BJ (cell line): ENCODE data around the gene NPAS2. TPM values are rescaled to one million over a fixed set of nuclear protein-coding genes. Genes with fewer than 3 reads are reported as not detected.

Experiments
- CTCF ChIA-PET: fragments of 350-600 bp; formaldehyde crosslinking; extraction: SDS; loops from one replicate; lab custom pipeline; 2021; ENCODE audit warnings: antibody characterized with exemption, inconsistent platforms; lab: Yijun Ruan, JAX
- POLR2A ChIA-PET: fragments of 300-600 bp; sonication (Branson Sonifier 250); formaldehyde crosslinking; extraction: SDS; loops from one replicate; lab custom pipeline; 2021; ENCODE audit warnings: antibody characterized with exemption; lab: Charles Lee
- DNase-seq: peaks from one replicate; pipeline ENCODE4 v3.0.0-alpha.2; 2011; ENCODE audit warnings: low read depth
- H3K27me3 ChIP-seq: 2 replicates; pipeline ENCODE4 v1.6.0; 2011; ENCODE audit warnings: low read length; ENCODE audit not compliant: control insufficient read depth, insufficient read depth
- H3K36me3 ChIP-seq: 2 replicates; pipeline ENCODE4 v1.5.1; 2011; ENCODE audit warnings: low read length; ENCODE audit not compliant: control insufficient read depth, insufficient read depth
- H3K4me3 ChIP-seq: 2 replicates; pipeline ENCODE4 v1.5.1; 2011; ENCODE audit warnings: low read depth, mild to moderate bottlenecking, control low read depth, low read length
- polyA plus RNA-seq: library from polyadenylated mRNA; depleted of rRNA; stranded (reverse); fragments of >200 nt; gene quantifications from 2 replicates; pipeline ENCODE4 v1.2.3, GENCODE V29; 2011
- TF ChIP-seq, protein P1 (sequence below): IDR thresholded peaks from 2 replicates; pipeline ENCODE4 v1.5.1; 2011; ENCODE audit warnings: low read depth, mild to moderate bottlenecking, control low read depth, inconsistent platforms, low read length, moderate library complexity; ENCODE audit not compliant: insufficient read depth

The NPAS2 gene
- polyA plus RNA-seq, 1 experiment, result 13.1 TPM

DNA sequence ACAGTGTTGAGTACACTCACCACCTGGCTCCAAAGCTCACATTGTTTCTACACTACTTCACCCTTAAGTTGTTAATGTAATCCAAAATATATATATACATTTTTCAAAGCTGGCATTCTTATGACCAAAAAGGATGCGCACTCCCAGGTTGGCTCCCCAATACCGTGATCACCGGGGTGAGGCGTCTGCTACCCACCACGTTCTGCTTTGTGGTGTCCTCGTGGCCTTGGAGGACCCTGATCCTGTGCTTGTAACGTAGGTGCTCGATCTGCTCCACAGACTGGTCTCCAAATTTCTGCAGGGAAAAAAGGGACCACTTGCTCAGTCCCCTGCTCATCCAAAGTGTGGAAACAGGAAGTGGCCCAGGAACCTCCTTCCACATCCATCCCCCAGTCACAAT lies 207.9 kb downstream of the NPAS2 start:
- TF ChIP-seq, protein P1, sequence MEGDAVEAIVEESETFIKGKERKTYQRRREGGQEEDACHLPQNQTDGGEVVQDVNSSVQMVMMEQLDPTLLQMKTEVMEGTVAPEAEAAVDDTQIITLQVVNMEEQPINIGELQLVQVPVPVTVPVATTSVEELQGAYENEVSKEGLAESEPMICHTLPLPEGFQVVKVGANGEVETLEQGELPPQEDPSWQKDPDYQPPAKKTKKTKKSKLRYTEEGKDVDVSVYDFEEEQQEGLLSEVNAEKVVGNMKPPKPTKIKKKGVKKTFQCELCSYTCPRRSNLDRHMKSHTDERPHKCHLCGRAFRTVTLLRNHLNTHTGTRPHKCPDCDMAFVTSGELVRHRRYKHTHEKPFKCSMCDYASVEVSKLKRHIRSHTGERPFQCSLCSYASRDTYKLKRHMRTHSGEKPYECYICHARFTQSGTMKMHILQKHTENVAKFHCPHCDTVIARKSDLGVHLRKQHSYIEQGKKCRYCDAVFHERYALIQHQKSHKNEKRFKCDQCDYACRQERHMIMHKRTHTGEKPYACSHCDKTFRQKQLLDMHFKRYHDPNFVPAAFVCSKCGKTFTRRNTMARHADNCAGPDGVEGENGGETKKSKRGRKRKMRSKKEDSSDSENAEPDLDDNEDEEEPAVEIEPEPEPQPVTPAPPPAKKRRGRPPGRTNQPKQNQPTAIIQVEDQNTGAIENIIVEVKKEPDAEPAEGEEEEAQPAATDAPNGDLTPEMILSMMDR, result no peak
- Histone ChIP-seq H3K36me3 (peaks cover 1% of the 10 kb centered on the region; the same call in 1 of the 2 replicates), H3K4me3 (no peak overlapping the region), H3K27me3 (no peaks in the 10 kb centered on the region)
- no peak for DNase-seq
- ChIA-PET POLR2A (no interaction called here), CTCF (interaction anchor here (1.0 to 6.6 kb wide), 6 partner anchors 8 to 178 kb away, joined by 3 to 36 read pairs (median 8); no protein-coding TSS in a partner anchor)

DNA sequence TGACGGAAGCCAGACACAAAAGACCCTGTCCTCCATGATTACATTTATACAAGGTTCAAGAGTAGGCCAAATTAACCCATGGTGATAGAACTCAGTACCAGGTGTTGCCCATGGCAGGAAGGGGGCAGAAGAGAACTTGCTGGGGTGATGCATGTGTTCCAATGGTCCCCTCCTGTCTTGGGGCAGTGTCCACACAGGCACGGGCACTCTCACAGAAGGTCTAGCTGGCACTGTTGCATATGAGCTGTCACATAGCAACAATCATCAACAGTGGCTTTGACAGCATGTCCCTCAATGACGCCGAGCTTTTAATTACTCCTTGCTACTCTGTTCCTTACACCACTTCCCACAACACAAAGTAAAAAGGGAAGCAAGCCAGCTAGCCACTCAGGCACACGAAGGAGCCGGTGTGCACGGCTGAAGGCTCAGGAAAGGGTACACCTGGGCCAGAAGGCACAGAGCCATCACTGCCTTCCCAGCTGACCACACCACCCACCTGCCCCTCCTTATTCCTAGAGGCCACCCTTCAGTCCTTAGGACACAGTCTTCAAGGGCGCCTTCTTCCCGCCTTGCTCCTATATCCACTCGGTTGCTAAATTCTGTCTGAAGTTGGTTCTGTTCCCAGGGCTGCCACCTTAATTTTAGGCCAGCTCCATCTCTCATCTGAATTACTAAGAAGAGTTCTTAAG lies 211.1 kb downstream of the NPAS2 start:
- no peak for DNase-seq
- H3K27me3 ChIP-seq, result no peaks in the 10 kb centered on the region
- ChIA-PET CTCF (interaction anchor here (0.9 to 6.6 kb wide), 3 partner anchors 26 to 174 kb away, joined by 3 to 36 read pairs (median 6); no protein-coding TSS in a partner anchor), POLR2A (no interaction called here)
- peaks cover 1% of the 10 kb centered on the region; the same call in 1 of the 2 replicates for H3K36me3 ChIP-seq
- no peak overlapping the region for H3K4me3 ChIP-seq
- TF ChIP-seq, protein P1, result no peak

DNA sequence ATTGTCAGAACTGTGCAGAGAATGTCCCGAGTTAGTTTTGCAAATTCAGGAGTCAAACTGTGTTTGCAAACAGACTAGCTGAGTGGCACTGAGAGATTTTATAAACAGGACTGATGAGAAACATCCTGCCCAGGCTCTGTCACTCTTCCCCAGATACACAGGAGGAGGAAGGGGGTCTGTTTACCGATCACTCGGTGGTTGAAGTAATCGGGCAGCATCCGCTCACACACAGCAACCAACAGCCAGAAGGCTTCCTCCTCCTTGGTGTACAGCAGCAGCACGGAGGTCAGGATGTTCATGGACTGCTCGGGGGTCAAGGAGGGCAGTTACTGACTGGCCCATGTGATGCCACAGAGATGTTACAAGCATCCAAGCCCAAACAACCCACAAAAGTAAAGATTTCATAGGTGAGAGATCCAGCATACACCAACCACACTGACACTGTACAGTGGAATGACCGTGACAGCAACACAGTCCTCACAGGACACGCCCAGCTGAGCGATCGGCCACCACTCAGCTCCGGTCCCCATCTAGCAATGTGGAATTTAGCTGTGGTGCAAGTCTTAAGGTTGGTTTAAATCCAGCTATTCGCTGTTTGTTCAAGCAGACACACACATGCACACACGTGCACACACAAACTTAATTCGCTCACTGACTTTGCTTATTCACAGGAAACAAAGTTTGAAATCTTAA lies 212.3 kb downstream of the NPAS2 start:
- no peak for DNase-seq
- CTCF ChIA-PET, result interaction anchor here (0.7 to 6.6 kb wide), 3 partner anchors 120 to 173 kb away, joined by 3 to 36 read pairs (median 6); no protein-coding TSS in a partner anchor
- Histone ChIP-seq H3K36me3 (peaks cover 3% of the 10 kb centered on the region; the same call in 1 of the 2 replicates), H3K27me3 (no peaks in the 10 kb centered on the region), H3K4me3 (no peak overlapping the region)
- POLR2A ChIA-PET, result no interaction called here
- TF ChIP-seq, protein P1, result no peak

DNA sequence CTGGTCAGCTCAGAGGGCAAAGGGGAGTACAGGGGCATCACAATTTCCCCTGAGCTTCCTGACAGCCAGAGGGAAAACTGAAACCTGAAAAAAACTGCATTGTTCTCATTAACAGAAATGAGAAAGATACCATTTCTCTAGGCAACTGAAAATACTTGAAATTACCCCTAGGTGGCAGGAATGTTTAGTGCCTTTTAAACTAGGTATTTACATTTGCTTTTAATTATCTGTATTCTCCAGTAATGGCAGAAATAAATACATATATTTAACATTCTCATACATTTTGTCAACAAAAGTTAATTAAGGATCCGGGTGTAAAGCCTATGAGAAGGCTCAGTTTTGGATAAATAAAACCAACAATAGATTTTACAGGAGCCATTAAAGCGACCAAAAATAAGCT lies 216.6 kb downstream of the NPAS2 start:
- ChIA-PET POLR2A (no interaction called here), CTCF (interaction anchor here (0.5 to 5.3 kb wide), 22 partner anchors 10 to 442 kb away, joined by 3 to 101 read pairs (median 4); partner anchors contain the start of genes RPL31 and TBC1D8)
- peak; percentile 10 for DNase-seq
- Histone ChIP-seq H3K4me3 (no peak overlapping the region), H3K27me3 (no peaks in the 10 kb centered on the region), H3K36me3 (peaks cover 2% of the 10 kb centered on the region; the same call in 1 of the 2 replicates)
- TF ChIP-seq, protein P1, result peak; percentile 57
